ENCODE data around the gene LRRC25.

DNA sequence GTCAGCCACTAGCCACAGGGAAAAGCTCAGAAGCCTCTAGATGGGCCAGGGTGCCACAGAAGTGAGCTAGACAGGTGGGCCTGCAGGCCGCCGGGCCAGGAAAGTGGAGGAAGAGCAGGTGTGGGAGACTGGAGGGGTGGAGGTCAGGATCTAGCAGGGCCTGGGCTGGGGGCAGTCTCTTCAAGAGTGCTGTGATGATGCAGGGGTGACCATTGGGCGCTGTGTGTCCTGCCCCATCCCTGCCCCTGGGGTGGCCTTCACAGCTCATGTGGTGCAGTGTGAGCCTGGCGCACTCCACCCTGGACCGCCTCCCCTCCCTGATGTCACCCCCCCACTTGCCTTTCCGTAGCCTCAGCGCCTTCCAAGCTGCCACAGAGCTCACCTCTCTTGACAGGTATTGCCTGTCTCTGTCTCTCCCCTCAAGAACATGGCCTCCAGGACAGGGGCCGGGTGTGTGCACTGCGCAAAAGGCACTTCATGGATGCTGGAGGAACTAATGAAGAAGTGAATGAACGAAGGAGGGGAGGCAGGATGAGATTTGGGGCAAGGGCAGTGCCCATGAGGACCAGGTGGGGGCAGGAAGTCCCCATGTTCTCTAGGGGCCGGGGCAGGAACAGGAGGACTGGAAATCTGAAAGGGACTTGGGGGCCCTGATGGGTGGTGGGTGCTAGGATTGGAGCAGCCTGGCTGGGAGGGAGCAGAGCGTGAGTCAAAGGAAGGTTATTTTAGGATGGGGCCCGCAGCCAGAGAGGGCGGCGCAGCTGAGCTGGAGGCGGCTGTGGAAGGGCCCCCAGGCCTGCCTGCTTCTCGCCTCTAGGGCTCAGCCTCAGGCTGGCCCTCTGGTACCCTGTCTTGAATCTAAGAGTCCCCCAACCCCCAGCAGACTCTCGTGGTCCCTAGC is 28.3 kb upstream of the LRRC25 start:
- TF ChIP-seq MEIS1 (CRISPR knock-in tag; IDR thresholded peaks at IDR 0.05; ENCODE audit: borderline replicate concordance): no peak
- peak; percentile 74 for TF ChIP-seq KLF1 (tag by site-specific recombination; IDR thresholded peaks at IDR 0.05)
- TF ChIP-seq, protein P1, sequence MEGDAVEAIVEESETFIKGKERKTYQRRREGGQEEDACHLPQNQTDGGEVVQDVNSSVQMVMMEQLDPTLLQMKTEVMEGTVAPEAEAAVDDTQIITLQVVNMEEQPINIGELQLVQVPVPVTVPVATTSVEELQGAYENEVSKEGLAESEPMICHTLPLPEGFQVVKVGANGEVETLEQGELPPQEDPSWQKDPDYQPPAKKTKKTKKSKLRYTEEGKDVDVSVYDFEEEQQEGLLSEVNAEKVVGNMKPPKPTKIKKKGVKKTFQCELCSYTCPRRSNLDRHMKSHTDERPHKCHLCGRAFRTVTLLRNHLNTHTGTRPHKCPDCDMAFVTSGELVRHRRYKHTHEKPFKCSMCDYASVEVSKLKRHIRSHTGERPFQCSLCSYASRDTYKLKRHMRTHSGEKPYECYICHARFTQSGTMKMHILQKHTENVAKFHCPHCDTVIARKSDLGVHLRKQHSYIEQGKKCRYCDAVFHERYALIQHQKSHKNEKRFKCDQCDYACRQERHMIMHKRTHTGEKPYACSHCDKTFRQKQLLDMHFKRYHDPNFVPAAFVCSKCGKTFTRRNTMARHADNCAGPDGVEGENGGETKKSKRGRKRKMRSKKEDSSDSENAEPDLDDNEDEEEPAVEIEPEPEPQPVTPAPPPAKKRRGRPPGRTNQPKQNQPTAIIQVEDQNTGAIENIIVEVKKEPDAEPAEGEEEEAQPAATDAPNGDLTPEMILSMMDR (tag by site-specific recombination; IDR thresholded peaks at IDR 0.05): no peak
- no peak for TF ChIP-seq TCF7L2 (IDR thresholded peaks at IDR 0.05; ENCODE audit: borderline replicate concordance, low read depth, low read length)
- TF ChIP-seq, protein P2, sequence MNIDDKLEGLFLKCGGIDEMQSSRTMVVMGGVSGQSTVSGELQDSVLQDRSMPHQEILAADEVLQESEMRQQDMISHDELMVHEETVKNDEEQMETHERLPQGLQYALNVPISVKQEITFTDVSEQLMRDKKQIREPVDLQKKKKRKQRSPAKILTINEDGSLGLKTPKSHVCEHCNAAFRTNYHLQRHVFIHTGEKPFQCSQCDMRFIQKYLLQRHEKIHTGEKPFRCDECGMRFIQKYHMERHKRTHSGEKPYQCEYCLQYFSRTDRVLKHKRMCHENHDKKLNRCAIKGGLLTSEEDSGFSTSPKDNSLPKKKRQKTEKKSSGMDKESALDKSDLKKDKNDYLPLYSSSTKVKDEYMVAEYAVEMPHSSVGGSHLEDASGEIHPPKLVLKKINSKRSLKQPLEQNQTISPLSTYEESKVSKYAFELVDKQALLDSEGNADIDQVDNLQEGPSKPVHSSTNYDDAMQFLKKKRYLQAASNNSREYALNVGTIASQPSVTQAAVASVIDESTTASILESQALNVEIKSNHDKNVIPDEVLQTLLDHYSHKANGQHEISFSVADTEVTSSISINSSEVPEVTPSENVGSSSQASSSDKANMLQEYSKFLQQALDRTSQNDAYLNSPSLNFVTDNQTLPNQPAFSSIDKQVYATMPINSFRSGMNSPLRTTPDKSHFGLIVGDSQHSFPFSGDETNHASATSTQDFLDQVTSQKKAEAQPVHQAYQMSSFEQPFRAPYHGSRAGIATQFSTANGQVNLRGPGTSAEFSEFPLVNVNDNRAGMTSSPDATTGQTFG (tag by site-specific recombination; IDR thresholded peaks at IDR 0.05; ENCODE audit: borderline replicate concordance): no peak
- TF ChIP-seq ZNF768 (tag by site-specific recombination; IDR thresholded peaks at IDR 0.05): no peak

Measured in HEK293 (cell line).